PC-9 (cell line): ENCODE results near the gene C17orf75. TPM values are rescaled to one million over a fixed set of nuclear protein-coding genes. Genes with fewer than 3 reads are reported as not detected.

Experiments used
- BruUV-seq: library from RNA; stranded (reverse); fragments of 400-500 nt; replicated peaks from 2 replicates; lab custom pipeline; 2021; lab: Mats Ljungman, UMichigan
- CTCF ChIA-PET: fragments of 300-600 bp; sonication (Branson Sonifier 250); formaldehyde crosslinking; loops from one replicate; lab custom pipeline; 2022; ENCODE audit warnings: antibody characterized with exemption; lab: Charles Lee
- POLR2A ChIA-PET: fragments of 300-600 bp; sonication (Branson Sonifier 250); formaldehyde crosslinking; loops from one replicate; lab custom pipeline; 2022; ENCODE audit warnings: antibody characterized with exemption; ENCODE audit not compliant: unreplicated experiment; lab: Charles Lee
- DNase-seq, 2 experiments: peaks; one replicate each; pipeline versions ENCODE4 v3.0.0 to v3.0.0-alpha.2; 2015 to 2022; ENCODE audit warnings: mixed read lengths in 1 of 2
- H2AFZ ChIP-seq: fragments of 200-600 bp; sonication (generic); 2 replicates; pipeline ENCODE4 v1.8.1; 2017; ENCODE audit warnings: antibody characterized with exemption
- H3F3A ChIP-seq: fragments of 200-600 bp; sonication (generic); 2 replicates; pipeline ENCODE4 v1.8.1; 2017; ENCODE audit warnings: antibody characterized with exemption, mild to moderate bottlenecking, low read depth; ENCODE audit not compliant: insufficient read depth
- H3K27ac ChIP-seq: fragments of 200-600 bp; sonication (generic); 2 replicates; pipeline ENCODE4 v1.6.1; 2016; ENCODE audit warnings: mixed run types
- H3K27me3 ChIP-seq: fragments of 200-600 bp; sonication (generic); 2 replicates; pipeline ENCODE4 v1.6.1; 2016; ENCODE audit warnings: low read depth, mixed run types; ENCODE audit not compliant: insufficient read depth
- H3K36me3 ChIP-seq: fragments of 200-600 bp; sonication (generic); 2 replicates; pipeline ENCODE4 v1.6.1; 2016; ENCODE audit warnings: low read depth, mixed run types
- H3K4me1 ChIP-seq: fragments of 200-600 bp; sonication (generic); replicated peaks from 2 replicates; pipeline ENCODE4 v1.6.1; 2016; ENCODE audit warnings: mixed run types; ENCODE audit not compliant: insufficient read depth
- H3K4me2 ChIP-seq: fragments of 200-600 bp; sonication (generic); 2 replicates; pipeline ENCODE4 v1.6.1; 2017; ENCODE audit warnings: mixed run types
- H3K4me3 ChIP-seq: fragments of 200-600 bp; sonication (generic); 2 replicates; pipeline ENCODE4 v1.6.1; 2016; ENCODE audit warnings: mixed run types
- H3K79me2 ChIP-seq: fragments of 200-600 bp; sonication (generic); 2 replicates; pipeline ENCODE4 v1.6.1; 2017; ENCODE audit warnings: low read depth, mixed run types
- H3K9me2 ChIP-seq: fragments of 200-600 bp; sonication (generic); 2 replicates; pipeline ENCODE4 v1.8.1; 2017; ENCODE audit warnings: mild to moderate bottlenecking; ENCODE audit not compliant: insufficient read depth
- H3K9me3 ChIP-seq: fragments of 200-600 bp; sonication (generic); 2 replicates; pipeline ENCODE4 v1.8.1; 2016; ENCODE audit warnings: low read depth; ENCODE audit not compliant: insufficient read depth
- H4K20me1 ChIP-seq: fragments of 200-600 bp; sonication (generic); 2 replicates; pipeline ENCODE4 v1.8.1; 2017; ENCODE audit not compliant: insufficient read depth
- EZH2 ChIP-seq: fragments of 200-600 bp; sonication (generic); IDR thresholded peaks from 2 replicates; pipeline ENCODE4 v1.8.0; 2017; ENCODE audit warnings: antibody characterized with exemption, low read depth
- intact Hi-C: fragments of 100-400 bp; cut with micrococcal nuclease; formaldehyde crosslinking; loops from one replicate; pipeline ENCODE4 v1.10.0; 2022; ENCODE audit not compliant: unreplicated experiment
- total RNA-seq: library from RNA; stranded (reverse); gene quantifications from 2 replicates; pipeline ENCODE4 v1.2.3, GENCODE V29; 2021
- TF ChIP-seq, protein P1 (sequence below): fragments of 200-600 bp; sonication (generic); conservative IDR thresholded peaks from 2 replicates; pipeline ENCODE4 v1.6.1; 2017; ENCODE audit warnings: mixed run types, antibody characterized with exemption, mild to moderate bottlenecking, moderate library complexity

The C17orf75 gene
- total RNA-seq, 1 experiment from 2014 or later = 33.3 TPM

DNA sequence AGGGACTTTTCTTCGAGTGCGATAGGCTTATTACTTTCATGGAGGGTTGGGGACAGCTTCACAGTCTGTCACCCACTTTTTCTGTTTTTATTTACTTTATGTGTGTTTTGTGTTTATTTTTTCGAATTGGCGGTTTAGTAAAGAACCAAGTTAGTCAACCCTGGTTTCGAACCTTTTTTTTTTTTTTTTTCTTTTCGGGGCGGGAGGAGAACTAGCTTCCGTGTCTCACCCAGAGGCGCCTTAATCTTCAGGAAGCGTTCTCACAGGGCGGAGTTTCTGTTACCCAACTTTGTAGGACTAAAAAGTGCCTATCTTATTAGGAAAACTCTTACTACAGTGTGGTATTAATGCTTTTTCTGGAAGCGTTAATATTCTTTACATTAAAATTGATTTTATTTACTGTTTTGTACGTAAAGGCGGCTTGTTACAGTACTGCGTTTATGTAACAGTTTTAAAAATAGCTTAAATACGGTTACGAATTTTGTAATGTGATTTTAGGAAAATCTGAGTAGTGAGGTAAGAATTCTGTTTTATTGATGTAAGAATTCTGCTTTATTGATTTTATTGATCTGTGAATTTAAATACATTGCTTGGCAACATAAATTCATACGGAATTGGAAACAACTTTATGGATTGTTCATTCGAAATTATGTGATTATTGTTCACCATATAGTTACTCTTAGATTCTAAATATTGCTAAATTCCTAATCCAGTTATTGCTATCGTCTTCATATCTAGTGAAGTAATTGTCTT lies 8.9 kb upstream of the C17orf75 start:
- H3K9me2 ChIP-seq = no peaks in the 10 kb centered on the region
- TF ChIP-seq, protein P1, sequence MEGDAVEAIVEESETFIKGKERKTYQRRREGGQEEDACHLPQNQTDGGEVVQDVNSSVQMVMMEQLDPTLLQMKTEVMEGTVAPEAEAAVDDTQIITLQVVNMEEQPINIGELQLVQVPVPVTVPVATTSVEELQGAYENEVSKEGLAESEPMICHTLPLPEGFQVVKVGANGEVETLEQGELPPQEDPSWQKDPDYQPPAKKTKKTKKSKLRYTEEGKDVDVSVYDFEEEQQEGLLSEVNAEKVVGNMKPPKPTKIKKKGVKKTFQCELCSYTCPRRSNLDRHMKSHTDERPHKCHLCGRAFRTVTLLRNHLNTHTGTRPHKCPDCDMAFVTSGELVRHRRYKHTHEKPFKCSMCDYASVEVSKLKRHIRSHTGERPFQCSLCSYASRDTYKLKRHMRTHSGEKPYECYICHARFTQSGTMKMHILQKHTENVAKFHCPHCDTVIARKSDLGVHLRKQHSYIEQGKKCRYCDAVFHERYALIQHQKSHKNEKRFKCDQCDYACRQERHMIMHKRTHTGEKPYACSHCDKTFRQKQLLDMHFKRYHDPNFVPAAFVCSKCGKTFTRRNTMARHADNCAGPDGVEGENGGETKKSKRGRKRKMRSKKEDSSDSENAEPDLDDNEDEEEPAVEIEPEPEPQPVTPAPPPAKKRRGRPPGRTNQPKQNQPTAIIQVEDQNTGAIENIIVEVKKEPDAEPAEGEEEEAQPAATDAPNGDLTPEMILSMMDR = no peak
- TF ChIP-seq EZH2 = no peak
- ChIA-PET POLR2A (interaction anchor here (0.7 kb wide), 1 partner anchor 778 kb away, joined by 3 read pairs; no protein-coding TSS in a partner anchor), CTCF (interaction anchor here (0.9 kb wide), 1 partner anchor 98 kb away, joined by 3 read pairs; no protein-coding TSS in a partner anchor)
- DNase-seq = peak; percentile 19 to 60
- H3F3A ChIP-seq = peaks cover 32% of the 10 kb centered on the region; the same call in 1 of the 2 replicates
- peak overlapping the region; percentile 68 for H3K4me3 ChIP-seq
- intact Hi-C loops = loop anchor here (5.0 kb wide), 1 partner anchor 91 kb away; the partner anchor contains the start of gene PSMD11
- H3K79me2 ChIP-seq = peaks cover 73% of the 10 kb centered on the region
- H3K4me1 ChIP-seq = peaks cover 31% of the 10 kb centered on the region
- peaks cover 49% of the 10 kb centered on the region for H4K20me1 ChIP-seq
- peaks cover 30% of the 10 kb centered on the region for H3K36me3 ChIP-seq
- H3K4me2 ChIP-seq = peak overlapping the region; percentile 83
- peak overlapping the region; percentile 87 for H3K27ac ChIP-seq
- no peaks in the 10 kb centered on the region for H3K9me3 ChIP-seq
- no peaks in the 10 kb centered on the region for H3K27me3 ChIP-seq
- H2AFZ ChIP-seq = no peak overlapping the region; the same call in 1 of the 2 replicates
- no TSS peak for BruUV-seq

DNA sequence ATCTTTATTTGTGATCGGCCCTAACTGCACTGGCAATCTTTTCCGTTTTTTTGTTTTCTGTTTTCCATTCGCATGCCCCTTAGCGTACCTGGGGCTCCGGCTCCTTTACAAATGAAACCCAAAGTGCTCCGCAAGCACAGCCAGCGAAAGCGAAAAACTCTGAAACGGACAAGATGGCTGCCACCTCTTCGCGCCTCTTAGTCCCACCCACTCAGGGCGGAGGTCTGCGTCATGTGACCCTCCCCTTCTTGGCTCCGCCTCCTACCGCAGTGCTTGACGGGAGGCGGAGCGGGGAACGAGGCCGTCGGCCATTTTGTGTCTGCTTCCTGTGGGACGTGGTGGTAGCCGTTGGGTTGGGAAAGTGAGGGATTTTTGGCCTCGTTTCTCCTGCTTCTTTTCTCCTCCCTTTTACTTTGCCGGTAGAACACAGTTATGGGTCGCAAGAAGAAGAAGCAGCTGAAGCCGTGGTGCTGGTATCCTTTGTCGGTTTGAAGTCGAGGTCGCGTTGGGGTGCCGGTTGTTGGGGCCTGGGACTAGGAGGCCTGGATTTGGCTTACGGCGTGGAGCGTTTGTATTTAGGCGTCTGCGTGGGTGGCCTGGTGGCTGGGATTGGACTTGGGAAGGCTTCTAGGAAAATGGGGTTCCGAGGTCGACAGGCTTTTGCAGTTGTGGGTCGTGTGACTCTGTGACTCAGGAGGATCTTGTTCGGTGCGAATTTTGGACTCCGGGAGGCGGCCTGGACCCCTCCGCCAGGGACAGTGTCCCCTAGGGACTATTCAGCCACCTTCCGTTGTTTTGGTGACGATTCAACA lies 8.1 kb upstream of the C17orf75 start, which contains the start of gene ZNF207:
ZNF207 (plus strand) TSS at position 304 of the 812 bp plus-strand sequence; CDS start at position 433, 129 bp downstream.
- Histone ChIP-seq H3K27me3 (no peaks in the 10 kb centered on the region), H3K36me3 (peaks cover 22% of the 10 kb centered on the region), H3K4me1 (peaks cover 23% of the 10 kb centered on the region; the same call in 1 of the 2 replicates), H4K20me1 (peaks cover 41% of the 10 kb centered on the region), H3F3A (peaks cover 24% of the 10 kb centered on the region; the same call in 1 of the 2 replicates), H3K27ac (peak within 1 kb of the TSS; percentile 87), H3K4me2 (peak within 1 kb of the TSS; percentile 83), H3K9me3 (no peaks in the 10 kb centered on the region), H3K9me2 (no peaks in the 10 kb centered on the region), H3K4me3 (peak within 1 kb of the TSS; percentile 68), H2AFZ (peak within 1 kb of the TSS; percentile 96), H3K79me2 (peaks cover 66% of the 10 kb centered on the region)
- intact Hi-C loops = loop anchor here (5.0 kb wide), 1 partner anchor 92 kb away; the partner anchor contains the start of gene PSMD11
- ChIA-PET POLR2A (interaction anchor here (0.7 kb wide), 1 partner anchor 777 kb away, joined by 3 read pairs; no protein-coding TSS in a partner anchor), CTCF (no interaction called here)
- TSS peak; percentile 86 for BruUV-seq
- TF ChIP-seq EZH2 = no peak
- TF ChIP-seq, protein P1 = no peak
- DNase-seq = peak; percentile 84 to 92

DNA sequence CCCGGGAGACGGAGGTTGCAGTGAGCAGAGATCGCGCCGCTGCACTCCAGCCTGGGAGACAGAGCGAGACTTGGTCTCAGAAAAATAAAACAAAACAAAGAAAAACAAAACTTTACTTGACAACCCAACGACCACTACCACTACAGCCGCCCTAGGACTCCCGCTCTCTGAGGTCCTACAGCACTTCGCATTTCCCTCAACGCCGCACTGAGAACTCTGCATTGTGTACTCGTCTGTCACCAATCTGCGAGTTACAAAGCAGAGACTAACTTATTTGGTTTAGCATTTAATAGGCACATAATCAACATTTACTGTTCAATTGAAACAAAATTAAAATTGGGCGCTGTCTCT lies 7.5 kb upstream of the C17orf75 start:
- peak overlapping the region; percentile 96 for H2AFZ ChIP-seq
- H3K79me2 ChIP-seq = peaks cover 60% of the 10 kb centered on the region
- H4K20me1 ChIP-seq = peaks cover 35% of the 10 kb centered on the region
- H3F3A ChIP-seq = peaks cover 18% of the 10 kb centered on the region; the same call in 1 of the 2 replicates
- H3K9me3 ChIP-seq = no peaks in the 10 kb centered on the region
- H3K9me2 ChIP-seq = no peaks in the 10 kb centered on the region
- ChIA-PET POLR2A (no interaction called here), CTCF (no interaction called here)
- H3K36me3 ChIP-seq = peaks cover 21% of the 10 kb centered on the region; the same call in 1 of the 2 replicates
- peak in 1 of 2 experiments; percentile 7 for DNase-seq
- peaks cover 18% of the 10 kb centered on the region; the same call in 1 of the 2 replicates for H3K4me1 ChIP-seq
- TSS peak; percentile 88 for BruUV-seq
- no peak for TF ChIP-seq EZH2
- TF ChIP-seq, protein P1 = no peak
- peak overlapping the region; percentile 87 for H3K27ac ChIP-seq
- H3K27me3 ChIP-seq = no peaks in the 10 kb centered on the region
- H3K4me3 ChIP-seq = peak overlapping the region; percentile 68
- intact Hi-C loops = no loop called here
- H3K4me2 ChIP-seq = peak overlapping the region; percentile 83
